Mucosa of stomach (tissue), 1 donor: Measurements from ENCODE around the gene PITRM1.

Experiments
- H3K27me3 ChIP-seq: one replicate; pipeline ENCODE4 v1.7.0; 2013; ENCODE audit warnings: mild to moderate bottlenecking, low read length; ENCODE audit not compliant: control insufficient read depth, insufficient read depth
- H3K36me3 ChIP-seq: one replicate; pipeline ENCODE4 v1.7.0; 2013; ENCODE audit warnings: low read length; ENCODE audit not compliant: control insufficient read depth, insufficient read depth
- H3K4me1 ChIP-seq: one replicate; pipeline ENCODE4 v1.7.0; 2013; ENCODE audit warnings: mild to moderate bottlenecking, low read length; ENCODE audit not compliant: control insufficient read depth, insufficient read depth
- H3K4me3 ChIP-seq: one replicate; pipeline ENCODE4 v1.7.0; 2013; ENCODE audit warnings: low read length
- H3K9ac ChIP-seq: one replicate; pipeline ENCODE4 v1.7.0; 2013; ENCODE audit warnings: mild to moderate bottlenecking, low read length, moderate library complexity
- H3K9me3 ChIP-seq: one replicate; pipeline ENCODE4 v1.7.0; 2013; ENCODE audit warnings: mild to moderate bottlenecking, low read length, moderate library complexity; ENCODE audit not compliant: control insufficient read depth
- donor health status: Pancreatic carcinoma.

PITRM1 gene

GRCh38 chr10:3090388-3090787 is 82.2 kb downstream of the PITRM1 start:
- Histone ChIP-seq H3K36me3 (no peaks in the 10 kb centered on the region), H3K4me3 (no peak overlapping the region), H3K27me3 (no peaks in the 10 kb centered on the region), H3K9ac (no peak overlapping the region), H3K9me3 (no peaks in the 10 kb centered on the region), H3K4me1 (peaks cover 34% of the 10 kb centered on the region)
